HL-60/S4 treated with retinoic acid at 250 ng/mL for 4 days and 3 days (cell line): Measurements from ENCODE around the gene MTNR1A.

Experiments used
- in situ Hi-C: fragments of 300-500 bp; cut with MboI; formaldehyde crosslinking; loops from 2 replicates; pipeline ENCODE4 v1.7.0; 2022; ENCODE audit warnings: low sequenced_read_pairs

Gene MTNR1A

GRCh38 chr4:186494496-186494895, 60.9 kb downstream of the MTNR1A start:
- in situ Hi-C loops: no loop called here

DNA sequence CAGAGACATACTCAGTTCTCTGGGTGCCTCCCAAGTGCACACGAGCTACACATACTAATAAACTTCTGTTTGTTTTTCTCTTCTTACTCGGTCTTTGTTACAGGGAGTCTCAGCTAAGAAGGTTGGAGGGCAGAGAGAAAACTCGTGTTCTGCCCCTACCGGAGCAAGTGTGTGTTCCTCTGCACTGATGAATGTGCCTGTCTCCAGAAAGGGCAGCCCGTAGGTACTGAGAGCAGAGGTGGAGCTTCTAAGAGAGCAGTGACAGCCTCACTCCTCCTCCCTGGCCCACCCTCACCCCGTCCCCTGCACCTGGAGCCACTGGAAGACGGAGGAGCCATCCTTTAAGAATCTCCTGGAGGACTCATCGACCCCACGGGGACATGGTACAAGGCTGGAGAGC, 67.6 kb downstream of the MTNR1A start:
- in situ Hi-C loops: no loop called here

DNA sequence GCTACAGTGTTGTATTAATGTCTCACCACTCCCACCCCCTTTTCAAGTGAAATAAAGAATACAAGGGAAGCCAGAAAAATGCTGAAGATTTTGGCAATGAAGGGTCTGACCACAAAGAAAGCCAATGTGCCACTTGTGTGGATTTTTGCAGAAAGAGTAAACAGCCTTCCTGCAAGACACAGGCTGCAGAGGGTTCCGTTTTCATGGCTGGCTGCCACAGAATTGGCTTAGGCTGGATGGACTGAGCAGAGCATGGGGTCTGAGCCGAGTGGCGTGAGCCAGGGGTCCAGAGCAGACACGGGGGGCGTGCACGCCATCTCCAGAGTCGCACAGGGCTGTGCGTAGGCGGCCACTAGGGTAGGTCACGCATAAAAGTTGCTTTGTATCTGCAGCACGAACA, 69.2 kb downstream of the MTNR1A start:
- in situ Hi-C loops: no loop called here

GRCh38 chr4:186485561-186486062, 69.8 kb downstream of the MTNR1A start:
- in situ Hi-C loops: no loop called here

GRCh38 chr4:186485150-186485549, 70.2 kb downstream of the MTNR1A start:
- in situ Hi-C loops: no loop called here

- in situ Hi-C loops: no loop called here
Measured at GRCh38 chr4:186483656-186484055, 71.7 kb downstream of the MTNR1A start.
